ENCODE measurements around the gene IFI6. TPM values are rescaled to one million over a fixed set of nuclear protein-coding genes. Genes with fewer than 3 reads are reported as not detected.

The IFI6 gene
- total RNA-seq, 1 experiment from 2014 or later, result 14.8 TPM

GRCh38 chr1:27634177-27634984 is 37.6 kb downstream of the IFI6 start:
- peaks cover 0 to 6% of the 10 kb centered on the region in 2 experiments; a peak in 2 of 4 replicates for H3K4me1 ChIP-seq (ENCODE audit: control insufficient read depth in 1 of 2, insufficient read depth in 2 of 2, low read length in 2 of 2)
- H3K9me3 ChIP-seq (ENCODE audit: control insufficient read depth in 1 of 2, insufficient read depth in 1 of 2, low read depth in 1 of 2, low read length in 2 of 2), result no peaks in the 10 kb centered on the region
- no peak for DNase-seq (ENCODE audit: low read depth, low spot score)
- RAD21 ChIA-PET (ENCODE audit: low non-redundant PET in 1 of 2, low total read pairs in 2 of 2, uncharacterized antibody in 2 of 2, unreplicated experiment in 2 of 2), result no interaction called here
- ATAC-seq, result no peak
- H3K4me3 ChIP-seq (replicated peaks in 1 of 2; ENCODE audit: low read depth in 1 of 2, low read length in 2 of 2), result no peak overlapping the region
- no peaks in the 10 kb centered on the region for H3K79me2 ChIP-seq (ENCODE audit: insufficient read depth, low read length)
- H2AFZ ChIP-seq (ENCODE audit: low read depth, low read length, poor library complexity, severe bottlenecking), result no peak overlapping the region
- H3K9me2 ChIP-seq (ENCODE audit: insufficient read depth), result no peaks in the 10 kb centered on the region
- H3K36me3 ChIP-seq (ENCODE audit: control insufficient read depth in 1 of 2, insufficient read depth in 2 of 2, low read length in 2 of 2), result no peaks in the 10 kb centered on the region
- H4K20me1 ChIP-seq (ENCODE audit: insufficient read depth), result no peaks in the 10 kb centered on the region
- no peaks in the 10 kb centered on the region for H3K27me3 ChIP-seq (ENCODE audit: insufficient read depth, low read length)
- intact Hi-C loops (cut with micrococcal nuclease), result no loop called here
- BruUV-seq (replicated peaks), result no TSS peak
- CTCF ChIA-PET, result no interaction called here
- no peak for TF ChIP-seq TCF7L2 (IDR thresholded peaks at IDR 0.05; ENCODE audit: borderline replicate concordance, extremely low read depth, insufficient read depth, insufficient read length)
- no peak for TF ChIP-seq FOSL1 (IDR thresholded peaks at IDR 0.05; ENCODE audit: low read depth)
- TF ChIP-seq CEBPB (IDR thresholded peaks at IDR 0.05; ENCODE audit: low read depth), result no peak
- no peak for TF ChIP-seq JUND (IDR thresholded peaks at IDR 0.05)
- TF ChIP-seq ZNF274 (IDR thresholded peaks at IDR 0.05; ENCODE audit: low read depth, low read length), result no peak
- TF ChIP-seq CTCF (IDR thresholded peaks at IDR 0.05 in 2 of 3, conservative IDR thresholded peaks at IDR 0.05 in 1 of 3; ENCODE audit: borderline replicate concordance in 1 of 3, insufficient read depth in 1 of 3, low read depth in 2 of 3, low read length in 2 of 3), result no peak
- no peak for TF ChIP-seq ZFX (IDR thresholded peaks at IDR 0.05)
- no peak for TF ChIP-seq EGR1 (IDR thresholded peaks at IDR 0.05; ENCODE audit: low read depth)
- TF ChIP-seq SP1 (IDR thresholded peaks at IDR 0.05; ENCODE audit: low read depth), result no peak
- TF ChIP-seq POLR2AphosphoS5 (IDR thresholded peaks at IDR 0.05; ENCODE audit: low read depth, low read length), result no peak
- no peak for TF ChIP-seq POLR2A (IDR thresholded peaks at IDR 0.05; ENCODE audit: borderline replicate concordance, extremely low read depth, insufficient read depth, insufficient read length)
- TF ChIP-seq CBX3 (IDR thresholded peaks at IDR 0.05; ENCODE audit: low read depth), result no peak
- no peak for TF ChIP-seq ZBTB33 (IDR thresholded peaks at IDR 0.05; ENCODE audit: extremely low read depth, insufficient replicate concordance, low read length)
- no peak for TF ChIP-seq EZH2phosphoT487 (IDR thresholded peaks at IDR 0.05; ENCODE audit: borderline replicate concordance)
- no peak for TF ChIP-seq ATF3 (IDR thresholded peaks at IDR 0.05)
- no peak for TF ChIP-seq YY1 (IDR thresholded peaks at IDR 0.05; ENCODE audit: extremely low read depth, insufficient replicate concordance, low read depth, low read length)
- no peak for TF ChIP-seq REST (IDR thresholded peaks at IDR 0.05; ENCODE audit: low read depth)
- H3K9ac ChIP-seq (ENCODE audit: low read length), result no peak overlapping the region
- H3K27ac ChIP-seq (ENCODE audit: low read depth, low read length), result no peak overlapping the region
- H3K4me2 ChIP-seq (ENCODE audit: low read length), result no peak overlapping the region
- POLR2A ChIA-PET, result no interaction called here

Data from HCT116 (cell line).